Measurements from ENCODE around the gene DMRTC1.
"Not testable (repeated sequence)": the region's sequence is repeated elsewhere in the genome, so short reads cannot be mapped to it uniquely, and the experiment has no call there.

DNA sequence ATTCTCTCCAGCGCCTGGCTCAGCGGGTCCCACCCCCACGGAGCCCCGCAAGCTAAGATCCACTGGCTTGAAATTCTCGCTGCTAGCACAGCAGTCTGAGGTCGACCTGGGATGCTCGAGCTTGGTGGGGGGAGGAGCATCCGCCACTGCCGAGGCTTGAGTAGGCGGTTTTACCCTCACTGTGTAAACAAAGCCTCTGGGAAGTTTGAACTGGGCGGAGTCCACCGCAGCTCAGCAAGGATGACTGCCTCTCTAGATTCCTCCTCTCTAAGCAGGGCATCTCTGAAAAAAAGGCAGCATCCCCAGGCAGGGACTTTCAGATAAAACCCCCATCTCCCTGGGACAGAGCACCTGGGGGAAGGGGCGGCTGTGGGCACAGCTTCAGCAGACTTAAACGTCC lies 53.9 kb downstream of the DMRTC1 start:
- TF ChIP-seq POLR2AphosphoS5, EP300 (IDR thresholded peaks at IDR 0.05): not testable (repeated sequence)
- TF ChIP-seq, protein P1, sequence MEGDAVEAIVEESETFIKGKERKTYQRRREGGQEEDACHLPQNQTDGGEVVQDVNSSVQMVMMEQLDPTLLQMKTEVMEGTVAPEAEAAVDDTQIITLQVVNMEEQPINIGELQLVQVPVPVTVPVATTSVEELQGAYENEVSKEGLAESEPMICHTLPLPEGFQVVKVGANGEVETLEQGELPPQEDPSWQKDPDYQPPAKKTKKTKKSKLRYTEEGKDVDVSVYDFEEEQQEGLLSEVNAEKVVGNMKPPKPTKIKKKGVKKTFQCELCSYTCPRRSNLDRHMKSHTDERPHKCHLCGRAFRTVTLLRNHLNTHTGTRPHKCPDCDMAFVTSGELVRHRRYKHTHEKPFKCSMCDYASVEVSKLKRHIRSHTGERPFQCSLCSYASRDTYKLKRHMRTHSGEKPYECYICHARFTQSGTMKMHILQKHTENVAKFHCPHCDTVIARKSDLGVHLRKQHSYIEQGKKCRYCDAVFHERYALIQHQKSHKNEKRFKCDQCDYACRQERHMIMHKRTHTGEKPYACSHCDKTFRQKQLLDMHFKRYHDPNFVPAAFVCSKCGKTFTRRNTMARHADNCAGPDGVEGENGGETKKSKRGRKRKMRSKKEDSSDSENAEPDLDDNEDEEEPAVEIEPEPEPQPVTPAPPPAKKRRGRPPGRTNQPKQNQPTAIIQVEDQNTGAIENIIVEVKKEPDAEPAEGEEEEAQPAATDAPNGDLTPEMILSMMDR (IDR thresholded peaks at IDR 0.05), result not testable (repeated sequence)

All from gastroesophageal sphincter (tissue), 3 donors.